ENCODE data around the gene SELENOP. TPM values are rescaled to one million over a fixed set of nuclear protein-coding genes. Genes with fewer than 3 reads are reported as not detected.
A peak's percentile ranks its signal among the peaks of the same experiment; 100 is the strongest.
"Not testable (repeated sequence)": the region's sequence is repeated elsewhere in the genome, so short reads cannot be mapped to it uniquely, and the experiment has no call there.

The SELENOP gene, protein sequence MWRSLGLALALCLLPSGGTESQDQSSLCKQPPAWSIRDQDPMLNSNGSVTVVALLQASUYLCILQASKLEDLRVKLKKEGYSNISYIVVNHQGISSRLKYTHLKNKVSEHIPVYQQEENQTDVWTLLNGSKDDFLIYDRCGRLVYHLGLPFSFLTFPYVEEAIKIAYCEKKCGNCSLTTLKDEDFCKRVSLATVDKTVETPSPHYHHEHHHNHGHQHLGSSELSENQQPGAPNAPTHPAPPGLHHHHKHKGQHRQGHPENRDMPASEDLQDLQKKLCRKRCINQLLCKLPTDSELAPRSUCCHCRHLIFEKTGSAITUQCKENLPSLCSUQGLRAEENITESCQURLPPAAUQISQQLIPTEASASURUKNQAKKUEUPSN
- 1 to 10 TPM; 2.5 to 3.9 TPM for total RNA-seq
- polyA plus RNA-seq = under 1 TPM in 2 of 3 donors, not detected in 1; 0.44 to 0.52 TPM
- total RNA-seq = 0 to 1.1 (median 0.33) reads per million in 6 experiments

DNA sequence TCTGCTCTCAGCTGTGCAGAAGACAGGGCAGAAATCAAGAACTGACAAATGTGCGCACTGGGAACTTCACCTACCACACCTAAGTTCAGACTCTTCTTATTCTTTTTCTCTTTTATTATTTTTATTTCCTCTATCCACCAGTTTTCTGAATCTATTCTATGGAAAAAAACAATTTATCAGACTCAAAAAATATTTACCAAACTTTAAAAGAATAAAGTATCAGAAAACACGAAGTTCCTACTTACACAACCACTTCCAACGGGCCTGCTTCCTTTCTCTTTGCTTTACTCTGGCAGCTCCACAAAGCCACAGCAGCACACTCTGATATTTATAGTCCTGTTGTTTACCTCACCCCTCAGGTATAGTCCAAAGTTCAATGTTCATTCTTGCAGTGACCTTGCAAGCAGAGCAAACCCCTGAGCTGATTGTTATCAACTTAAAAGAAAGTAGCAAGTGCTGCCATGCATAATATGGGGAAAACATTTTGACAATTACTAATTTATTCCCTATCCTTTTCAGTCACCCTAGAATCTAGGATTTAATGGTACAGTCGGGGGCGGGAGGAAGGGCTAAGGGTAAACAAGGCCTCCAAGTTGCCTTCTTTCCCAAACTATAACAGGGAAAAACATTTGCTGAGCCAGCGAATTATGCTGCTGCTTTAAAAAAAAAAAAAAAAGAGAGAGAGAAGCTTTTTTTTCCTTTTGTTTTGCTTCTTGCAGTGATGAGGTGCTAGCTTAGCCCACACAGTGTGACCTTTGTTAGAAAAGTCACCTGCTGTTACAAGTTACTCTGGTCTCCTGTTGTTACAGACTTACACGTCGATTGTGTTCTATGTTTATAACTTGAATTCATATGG is at the start of gene SELENOP:
TSS of gene SELENOP (minus strand) at position 302 of the 856 bp plus-strand sequence. CDS start 3,539 bp downstream, outside the sequence.
- Mint-ChIP-seq H3K27ac (peak within 1 kb of the TSS in 1 of 10 donors; percentile 18), H3K4me1 (peaks cover 0 to 6% (median 2%) of the 10 kb centered on the region in 4 donors), H3K27me3 (no peaks in the 10 kb centered on the region), H3K36me3 (peaks cover 0 to 2% (median 0%) of the 10 kb centered on the region in 3 donors), H3K9me3 (no peaks in the 10 kb centered on the region), H3K4me3 (no peak within 1 kb of the TSS)
- POLR2A ChIA-PET = no interaction called here
- no peak for DNase-seq
- ATAC-seq = no peak

DNA sequence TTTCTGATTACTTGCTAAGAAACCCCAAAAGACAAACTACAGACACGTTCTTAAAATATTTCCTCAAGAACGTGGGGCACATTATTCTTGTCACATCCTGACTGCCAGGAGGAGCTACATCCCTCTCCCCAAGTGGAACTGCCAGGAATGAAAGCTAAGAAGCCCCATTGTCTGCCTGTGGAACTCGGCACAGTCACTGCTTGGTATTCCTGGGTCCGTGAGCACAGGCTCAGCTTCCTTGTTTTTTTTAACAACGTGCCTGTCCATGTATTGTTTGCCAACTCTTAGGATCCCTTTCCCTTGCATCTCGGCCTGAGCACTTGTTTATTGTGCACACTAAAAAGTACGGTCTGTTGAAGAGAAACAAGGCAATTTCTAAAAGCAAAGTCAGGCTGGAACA is 47.0 kb upstream of the SELENOP start:
- no peak for DNase-seq
- POLR2A ChIA-PET = interaction anchor here (0.6 kb wide), 1 partner anchor 164 kb away, joined by 3 read pairs; no protein-coding TSS in a partner anchor
- Mint-ChIP-seq H3K27me3 (peaks cover 4 to 26% (median 18%) of the 10 kb centered on the region in 5 donors), H3K9me3 (peaks cover 0 to 21% (median 8%) of the 10 kb centered on the region in 9 donors), H3K36me3 (peaks cover 0 to 22% (median 2%) of the 10 kb centered on the region in 3 donors), H3K4me3 (no peak overlapping the region), H3K27ac (no peak overlapping the region), H3K4me1 (no peaks in the 10 kb centered on the region)
- ATAC-seq = no peak

DNA sequence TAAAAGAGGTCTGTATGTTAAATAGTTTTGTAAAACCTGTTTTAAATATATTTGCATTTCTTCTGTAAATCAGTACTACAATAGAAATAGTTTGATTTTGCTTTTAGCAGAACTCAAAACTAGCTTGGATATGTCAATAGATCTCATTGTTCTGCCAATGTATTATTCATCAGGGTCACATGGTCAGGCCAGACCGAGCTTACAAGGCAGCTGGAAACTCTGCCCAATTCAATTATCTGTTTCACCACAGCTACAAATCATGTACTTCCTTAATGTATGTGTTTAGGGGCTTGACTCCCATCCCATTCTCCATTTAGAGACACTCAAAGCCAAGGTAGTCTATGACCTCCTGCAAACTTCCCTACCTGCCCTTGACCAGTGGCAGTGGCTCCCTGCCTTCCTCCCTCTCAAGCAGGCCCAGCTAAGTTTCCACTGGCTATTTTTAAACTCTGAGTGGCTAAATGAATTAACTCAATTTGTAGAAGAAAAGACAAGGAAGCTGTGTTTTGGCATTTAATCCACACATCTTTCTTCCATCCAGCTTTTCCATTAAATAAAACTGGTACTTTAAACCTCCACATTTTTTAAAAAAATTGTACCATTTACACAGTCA is 46.4 kb upstream of the SELENOP start:
- no peak overlapping the region for H3K4me3 Mint-ChIP-seq
- H3K9me3 Mint-ChIP-seq = peaks cover 0 to 21% (median 8%) of the 10 kb centered on the region in 9 donors
- H3K4me1 Mint-ChIP-seq = no peaks in the 10 kb centered on the region
- H3K36me3 Mint-ChIP-seq = peaks cover 0 to 22% (median 2%) of the 10 kb centered on the region in 3 donors
- POLR2A ChIA-PET = interaction anchor here (0.6 kb wide), 1 partner anchor 165 kb away, joined by 3 read pairs; no protein-coding TSS in a partner anchor
- DNase-seq (no peak), ATAC-seq (no peak)
- H3K27ac Mint-ChIP-seq = no peak overlapping the region
- H3K27me3 Mint-ChIP-seq = peaks cover 4 to 24% (median 18%) of the 10 kb centered on the region in 5 donors

DNA sequence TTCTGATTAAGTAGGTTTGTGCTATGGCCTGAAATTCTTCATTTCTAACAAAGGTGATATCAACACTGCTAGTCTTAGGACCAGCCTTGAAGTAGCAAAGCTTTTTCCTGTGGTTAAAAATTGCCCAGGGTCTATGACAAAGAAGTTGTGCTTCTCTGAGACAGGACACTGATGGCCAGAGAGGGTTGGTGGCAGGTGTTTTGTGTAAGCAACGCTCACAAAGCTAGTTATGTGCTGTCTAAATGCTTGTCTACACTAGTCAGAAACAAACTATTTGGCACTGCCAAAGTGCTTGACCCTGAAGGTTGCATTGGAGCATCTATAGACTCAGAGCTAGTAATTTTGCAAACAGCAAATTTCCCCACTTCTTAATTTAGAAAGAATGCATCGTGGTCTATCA is 44.1 kb upstream of the SELENOP start:
- POLR2A ChIA-PET = no interaction called here
- ATAC-seq (no peak), DNase-seq (no peak)
- no peaks in the 10 kb centered on the region for H3K4me1 Mint-ChIP-seq
- H3K27me3 Mint-ChIP-seq = peaks cover 2 to 15% (median 6%) of the 10 kb centered on the region in 5 donors
- no peak overlapping the region for H3K27ac Mint-ChIP-seq
- H3K4me3 Mint-ChIP-seq = no peak overlapping the region
- peaks cover 0 to 12% (median 1%) of the 10 kb centered on the region in 9 donors for H3K9me3 Mint-ChIP-seq
- peaks cover 0 to 12% (median 2%) of the 10 kb centered on the region in 3 donors for H3K36me3 Mint-ChIP-seq

DNA sequence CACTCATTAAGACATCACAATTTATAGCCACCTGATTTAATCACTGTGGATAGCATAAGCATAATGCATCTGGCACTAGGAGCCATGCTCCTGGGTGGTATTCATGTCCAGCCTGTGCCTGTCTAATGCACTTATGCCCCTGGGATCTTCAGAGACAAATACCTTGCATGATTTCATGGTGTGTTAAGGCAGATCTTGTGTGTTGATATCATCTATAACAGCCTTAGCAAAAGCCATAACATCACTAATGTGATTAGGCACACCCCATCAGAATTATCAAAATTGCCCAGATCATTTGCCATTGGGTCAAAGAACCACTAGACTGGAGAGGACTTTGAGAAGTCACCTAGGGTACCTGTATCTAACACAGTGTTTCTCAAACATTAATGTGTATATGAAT is 43.7 kb upstream of the SELENOP start:
- Mint-ChIP-seq H3K27me3 (peaks cover 2 to 11% (median 6%) of the 10 kb centered on the region in 5 donors), H3K4me3 (no peak overlapping the region), H3K4me1 (no peaks in the 10 kb centered on the region), H3K9me3 (peaks cover 0 to 8% (median 0%) of the 10 kb centered on the region in 9 donors), H3K27ac (no peak overlapping the region), H3K36me3 (peaks cover 0 to 8% (median 2%) of the 10 kb centered on the region in 3 donors)
- ATAC-seq (no peak), DNase-seq (no peak)
- POLR2A ChIA-PET = no interaction called here

DNA sequence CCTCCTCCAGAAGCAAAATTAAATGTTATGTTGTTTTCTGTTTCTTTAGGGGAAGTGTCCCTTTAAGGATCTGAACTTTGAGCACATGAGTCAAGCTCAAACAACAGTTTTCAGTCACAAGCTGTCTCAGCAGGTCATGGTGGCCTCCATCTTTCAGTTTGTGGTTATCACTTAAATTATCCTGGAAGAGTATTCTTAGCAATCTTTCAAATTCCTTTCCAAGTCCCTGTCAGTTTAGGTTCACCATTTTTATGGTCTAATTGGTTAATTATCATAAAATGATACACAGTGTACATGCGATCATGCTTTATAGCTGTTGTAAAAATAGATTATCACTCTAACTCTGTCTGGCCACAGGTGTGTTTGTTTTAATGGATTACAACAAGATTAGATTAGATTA is 43.1 kb upstream of the SELENOP start:
- Mint-ChIP-seq H3K36me3 (peaks cover 0 to 2% (median 0%) of the 10 kb centered on the region in 3 donors), H3K9me3 (peaks cover 0 to 2% (median 0%) of the 10 kb centered on the region in 9 donors), H3K27ac (no peak overlapping the region), H3K4me1 (no peaks in the 10 kb centered on the region), H3K27me3 (peaks cover 0 to 6% (median 1%) of the 10 kb centered on the region in 5 donors), H3K4me3 (no peak overlapping the region)
- ATAC-seq (no peak), DNase-seq (no peak)
- POLR2A ChIA-PET = no interaction called here

DNA sequence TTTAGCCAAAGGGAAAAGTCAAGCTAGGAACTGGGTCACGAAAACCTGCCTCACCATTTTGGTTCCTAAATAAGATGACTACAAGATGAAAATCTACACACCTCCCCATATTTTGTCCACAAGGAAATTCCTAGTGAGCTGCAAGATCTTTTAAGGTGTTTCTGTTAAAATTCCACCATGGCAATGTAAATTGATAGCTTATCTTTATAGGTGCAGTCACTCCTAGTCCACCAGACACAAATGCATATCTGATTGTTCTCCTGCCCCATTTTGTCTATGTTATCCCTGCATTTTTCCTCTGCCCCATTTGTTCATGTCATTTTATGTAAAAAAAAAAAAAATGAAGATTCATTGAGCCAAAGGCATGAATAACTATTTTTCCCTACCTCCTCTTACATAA is 41.1 kb upstream of the SELENOP start:
- Mint-ChIP-seq H3K4me3 (no peak overlapping the region), H3K27me3 (peaks cover 0 to 7% (median 0%) of the 10 kb centered on the region in 5 donors), H3K4me1 (no peaks in the 10 kb centered on the region), H3K36me3 (no peaks in the 10 kb centered on the region), H3K27ac (peak overlapping the region in 1 of 10 donors; percentile 12), H3K9me3 (peaks cover 0 to 2% (median 0%) of the 10 kb centered on the region in 9 donors)
- DNase-seq (no peak), ATAC-seq (no peak)
- POLR2A ChIA-PET = interaction anchor here (0.7 kb wide), 1 partner anchor 189 kb away, joined by 4 read pairs; no protein-coding TSS in a partner anchor

DNA sequence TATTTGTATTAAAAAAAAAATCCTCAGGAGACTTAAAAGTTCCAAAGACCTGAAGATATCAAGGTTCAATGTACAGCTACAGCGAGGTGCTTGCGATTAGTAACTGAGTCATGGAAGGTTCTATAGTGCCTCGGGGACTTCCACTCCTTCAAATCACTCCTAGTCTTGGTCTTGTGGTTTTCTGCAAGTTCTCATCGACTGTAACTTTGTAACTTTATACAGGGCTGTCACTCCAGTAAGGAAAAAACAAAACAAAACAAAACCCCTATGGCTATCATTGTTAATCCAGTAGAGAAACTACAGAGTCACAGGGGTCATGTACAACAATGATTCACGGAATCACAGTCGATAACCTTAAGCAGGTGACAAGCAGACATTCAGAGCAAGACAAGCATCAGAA is 39.8 kb upstream of the SELENOP start:
- Mint-ChIP-seq H3K4me3 (no peak overlapping the region), H3K36me3 (no peaks in the 10 kb centered on the region), H3K9me3 (peaks cover 0 to 2% (median 0%) of the 10 kb centered on the region in 9 donors), H3K4me1 (no peaks in the 10 kb centered on the region), H3K27me3 (peaks cover 0 to 9% (median 4%) of the 10 kb centered on the region in 5 donors), H3K27ac (no peak overlapping the region)
- DNase-seq (no peak), ATAC-seq (no peak)
- POLR2A ChIA-PET = no interaction called here

DNA sequence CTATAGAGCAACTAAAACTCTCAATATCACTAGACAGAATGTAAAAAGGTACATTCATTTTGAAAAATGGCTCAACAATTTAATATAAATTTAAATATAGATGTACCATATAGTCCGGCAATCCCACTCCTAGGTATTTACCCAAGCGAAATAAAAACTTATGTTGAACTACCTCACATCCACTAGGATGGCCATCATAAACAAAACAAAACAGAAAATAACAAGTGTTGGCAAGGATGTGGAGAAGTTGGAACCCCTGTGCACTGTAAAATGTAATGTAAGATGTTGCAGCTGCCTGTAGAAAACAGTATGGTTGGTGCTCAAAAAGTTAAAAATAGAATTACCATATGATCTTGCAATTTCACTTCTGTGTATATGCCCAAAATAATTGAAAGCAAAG is 36.9 kb upstream of the SELENOP start:
- Mint-ChIP-seq H3K4me3 (no peak overlapping the region), H3K36me3 (peaks cover 0 to 8% (median 0%) of the 10 kb centered on the region in 3 donors), H3K9me3 (peaks cover 0 to 10% (median 4%) of the 10 kb centered on the region in 9 donors), H3K27ac (no peak overlapping the region), H3K4me1 (no peaks in the 10 kb centered on the region), H3K27me3 (peaks cover 0 to 12% (median 7%) of the 10 kb centered on the region in 5 donors)
- ATAC-seq (no peak), DNase-seq (no peak)
- POLR2A ChIA-PET = no interaction called here

DNA sequence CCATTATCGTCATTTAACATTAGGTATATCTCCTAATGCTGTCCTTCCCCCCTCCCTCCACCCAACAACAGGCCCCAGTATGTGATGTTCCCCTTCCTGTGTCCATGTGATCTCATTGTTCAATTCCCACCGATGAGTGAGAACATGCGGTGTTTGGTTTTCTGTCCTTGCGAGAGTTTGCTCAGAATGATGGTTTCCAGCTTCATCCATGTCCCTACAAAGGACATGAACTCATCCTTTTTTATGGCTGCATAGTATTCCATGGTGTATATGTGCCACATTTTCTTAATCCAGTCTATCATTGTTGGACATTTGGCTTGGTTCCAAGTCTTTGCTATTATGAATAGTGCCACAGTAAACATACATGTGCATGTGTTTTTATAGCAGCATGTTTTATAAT is 32.7 kb upstream of the SELENOP start:
- POLR2A ChIA-PET, H3K27ac Mint-ChIP-seq: not testable (repeated sequence)
- peaks cover 0 to 14% (median 9%) of the 10 kb centered on the region in 5 donors for H3K27me3 Mint-ChIP-seq

DNA sequence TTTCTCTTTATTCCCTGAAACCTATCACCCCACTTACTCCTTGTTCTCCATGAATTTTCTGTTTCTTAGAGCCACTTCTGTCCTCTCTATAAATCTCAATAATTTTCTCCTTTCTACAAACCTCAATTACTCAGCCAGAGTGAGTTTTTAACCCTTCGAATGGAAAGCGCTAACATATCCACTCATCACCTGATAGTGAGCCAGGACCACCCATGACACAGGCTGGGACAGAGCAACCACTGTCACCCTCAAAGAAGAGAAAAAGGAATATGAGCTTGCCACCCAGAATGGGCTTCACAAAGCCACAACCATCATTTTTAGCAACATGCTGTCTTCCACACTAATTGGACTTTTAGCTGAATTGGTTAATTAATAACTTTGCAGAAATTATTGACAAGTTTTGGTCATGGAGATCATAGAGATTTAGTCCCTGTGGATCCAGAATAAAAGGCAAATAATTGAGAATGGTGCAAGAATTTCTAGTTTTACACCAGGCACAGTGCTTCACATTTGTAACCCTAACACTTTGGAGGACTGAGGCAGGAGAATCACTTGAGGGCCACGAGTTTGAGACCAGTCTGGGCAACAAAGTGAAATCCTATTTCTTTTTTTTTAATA is 32.1 kb upstream of the SELENOP start:
- H3K27ac Mint-ChIP-seq = no peak overlapping the region
- no peaks in the 10 kb centered on the region for H3K4me1 Mint-ChIP-seq
- H3K27me3 Mint-ChIP-seq = peaks cover 0 to 14% (median 9%) of the 10 kb centered on the region in 5 donors
- no peak for ATAC-seq
- no peak overlapping the region for H3K4me3 Mint-ChIP-seq
- H3K36me3 Mint-ChIP-seq = peaks cover 0 to 9% (median 0%) of the 10 kb centered on the region in 3 donors
- POLR2A ChIA-PET = no interaction called here
- H3K9me3 Mint-ChIP-seq = peaks cover 0 to 21% (median 6%) of the 10 kb centered on the region in 9 donors
- DNase-seq = no peak

More for the DNA sequence above, 32.7 kb upstream of the SELENOP start:
- H3K4me1 Mint-ChIP-seq, H3K36me3 Mint-ChIP-seq, DNase-seq, ATAC-seq, H3K4me3 Mint-ChIP-seq: not testable (repeated sequence)
- peaks cover 0 to 21% (median 7%) of the 10 kb centered on the region in 9 donors for H3K9me3 Mint-ChIP-seq

All from naive thymus-derived CD8-positive, alpha-beta T cell (primary cell).